ENCODE results near the gene PMM2. TPM values are rescaled to one million over a fixed set of nuclear protein-coding genes. Genes with fewer than 3 reads are reported as not detected.
A peak's percentile ranks its signal among the peaks of the same experiment; 100 is the strongest.

PMM2 gene
- total RNA-seq, 1 donor from 2014 or later = 61.1 TPM

- no peak for TF ChIP-seq CTCF (IDR thresholded peaks at IDR 0.05)
- Mint-ChIP-seq H3K36me3 (ENCODE audit: low read depth) (peaks cover 16% of the 10 kb centered on the region), H3K4me3 (no peak overlapping the region), H3K27me3 (no peaks in the 10 kb centered on the region), H3K27ac (no peak overlapping the region), H3K4me1 (peaks cover 42% of the 10 kb centered on the region), H3K9me3 (no peaks in the 10 kb centered on the region)
- intact Hi-C loops (cut with micrococcal nuclease) = loop anchor here (5.0 kb wide), 1 partner anchor 342 kb away; no protein-coding TSS in a partner anchor
- DNase-seq (no peak), ATAC-seq (ENCODE audit: low read depth) (no peak)
- POLR2A ChIA-PET = no interaction called here
- CTCF ChIA-PET = no interaction called here
Measured at GRCh38 chr16:8795091-8795490, 2.5 kb upstream of the PMM2 start.

GRCh38 chr16:8795818-8796217, 1.8 kb upstream of the PMM2 start:
- CTCF ChIA-PET = no interaction called here
- intact Hi-C loops (cut with micrococcal nuclease) = loop anchor here (5.0 kb wide), 1 partner anchor 341 kb away; no protein-coding TSS in a partner anchor
- ATAC-seq (ENCODE audit: low read depth) (no peak), DNase-seq (no peak)
- peaks cover 42% of the 10 kb centered on the region for H3K4me1 Mint-ChIP-seq
- H3K9me3 Mint-ChIP-seq = no peaks in the 10 kb centered on the region
- no peak overlapping the region for H3K27ac Mint-ChIP-seq
- peaks cover 16% of the 10 kb centered on the region for H3K36me3 Mint-ChIP-seq (ENCODE audit: low read depth)
- peak overlapping the region; percentile 19 for H3K4me3 Mint-ChIP-seq
- POLR2A ChIA-PET = no interaction called here
- no peak for TF ChIP-seq CTCF (IDR thresholded peaks at IDR 0.05)
- H3K27me3 Mint-ChIP-seq = no peaks in the 10 kb centered on the region

GRCh38 chr16:8796469-8797363, 923 bp upstream of the PMM2 start:
- Mint-ChIP-seq H3K4me1 (peaks cover 40% of the 10 kb centered on the region), H3K27me3 (no peaks in the 10 kb centered on the region)

GRCh38 chr16:8798174-8798527, 512 bp downstream of the PMM2 start:
- ATAC-seq (ENCODE audit: low read depth) = peak; percentile 1
- CTCF ChIA-PET = interaction anchor here (1.7 to 1.9 kb wide), 2 partner anchors 82 to 337 kb away, joined by 5 to 8 read pairs; no protein-coding TSS in a partner anchor
- no peaks in the 10 kb centered on the region for H3K9me3 Mint-ChIP-seq
- H3K36me3 Mint-ChIP-seq (ENCODE audit: low read depth) = peaks cover 30% of the 10 kb centered on the region
- POLR2A ChIA-PET = interaction anchor here (0.5 to 2.5 kb wide), 8 partner anchors 58 to 176 kb away, joined by 3 to 28 read pairs (median 4); partner anchors contain the start of genes ABAT, CARHSP1, METTL22 and USP7
- TF ChIP-seq CTCF (IDR thresholded peaks at IDR 0.05) = no peak
- peak overlapping the region; percentile 87 for H3K27ac Mint-ChIP-seq
- peaks cover 36% of the 10 kb centered on the region for H3K4me1 Mint-ChIP-seq
- H3K27me3 Mint-ChIP-seq = no peaks in the 10 kb centered on the region
- intact Hi-C loops (cut with micrococcal nuclease) = loop anchor here (5.0 kb wide), 1 partner anchor 339 kb away; no protein-coding TSS in a partner anchor
- peak overlapping the region; percentile 98 for H3K4me3 Mint-ChIP-seq
- no peak for DNase-seq

More at GRCh38 chr16:8796469-8797363, 923 bp upstream of the PMM2 start:
- ChIA-PET CTCF (interaction anchor here (0.7 to 1.9 kb wide), 3 partner anchors 83 to 338 kb away, joined by 3 to 8 read pairs (median 5); no protein-coding TSS in a partner anchor), POLR2A (interaction anchor here (0.6 to 2.5 kb wide), 9 partner anchors 72 to 338 kb away, joined by 3 to 28 read pairs (median 5); partner anchors contain the start of genes CARHSP1, HAPSTR1 and METTL22)
- DNase-seq = no peak
- H3K4me3 Mint-ChIP-seq = peak overlapping the region; percentile 98
- TF ChIP-seq CTCF (IDR thresholded peaks at IDR 0.05) = no peak
- ATAC-seq (ENCODE audit: low read depth) = no peak
- intact Hi-C loops (cut with micrococcal nuclease) = loop anchor here (1.0 to 5.0 kb wide), 10 partner anchors 73 to 341 kb away; partner anchors contain the start of genes ABAT, CARHSP1, HAPSTR1 and METTL22
- H3K36me3 Mint-ChIP-seq (ENCODE audit: low read depth) = peaks cover 18% of the 10 kb centered on the region
- no peaks in the 10 kb centered on the region for H3K9me3 Mint-ChIP-seq
- peak overlapping the region; percentile 87 for H3K27ac Mint-ChIP-seq
